Hematopoietic multipotent progenitor cell treated with erythropoietin and hydrocortisone succinate and interleukin-3 and kit ligand, for 17 days (in vitro differentiated cells): ENCODE measurements around the gene STOML1.

Experiments
- DNase-seq: peaks from one replicate; pipeline ENCODE4 v3.0.0-alpha.2; 2015; ENCODE audit warnings: low spot score

The STOML1 gene

GRCh38 chr15:73991726-73992593 lies at the start of gene STOML1:
Gene STOML1, minus strand, starts transcription at chr15:73992295. Its CDS starts 72 bp downstream, at chr15:73992223.
- peak; percentile 97 for DNase-seq

- no peak for DNase-seq
Observed at GRCh38 chr15:74041311-74041756, 49.2 kb upstream of the STOML1 start.

- no peak for DNase-seq
Observed at GRCh38 chr15:74040109-74040850, 48.2 kb upstream of the STOML1 start.

GRCh38 chr15:74039656-74040010 lies 47.5 kb upstream of the STOML1 start:
- DNase-seq: no peak

GRCh38 chr15:74038707-74039655 lies 46.9 kb upstream of the STOML1 start:
- DNase-seq: no peak

GRCh38 chr15:74037171-74038117 lies 45.3 kb upstream of the STOML1 start:
- DNase-seq: no peak

GRCh38 chr15:74036271-74037170 lies 44.4 kb upstream of the STOML1 start:
- DNase-seq: peak; percentile 14

- DNase-seq: no peak
Observed at GRCh38 chr15:74035121-74036017, 43.3 kb upstream of the STOML1 start.

GRCh38 chr15:74034206-74034755 lies 42.2 kb upstream of the STOML1 start:
- no peak for DNase-seq

- DNase-seq: no peak
Observed at GRCh38 chr15:74032606-74033561, 40.8 kb upstream of the STOML1 start.

GRCh38 chr15:74032046-74032445 lies 40.0 kb upstream of the STOML1 start:
- DNase-seq: no peak

GRCh38 chr15:74028646-74029045 lies 36.6 kb upstream of the STOML1 start:
- DNase-seq: no peak

- no peak for DNase-seq
Observed at GRCh38 chr15:74027688-74028087, 35.6 kb upstream of the STOML1 start.

- no peak for DNase-seq
Observed at GRCh38 chr15:74025436-74025835, 33.3 kb upstream of the STOML1 start.

GRCh38 chr15:74024687-74025086 lies 32.6 kb upstream of the STOML1 start:
- DNase-seq: no peak

GRCh38 chr15:74022706-74023470 lies 30.8 kb upstream of the STOML1 start:
- DNase-seq: no peak

- no peak for DNase-seq
Observed at GRCh38 chr15:74019734-74020133, 27.6 kb upstream of the STOML1 start.
